GM20000 (cell line): ENCODE data around the gene NEDD9.

Source experiments
- DNase-seq: peaks from one replicate; pipeline ENCODE4 v3.0.0; 2012; ENCODE audit warnings: low spot score
- TF ChIP-seq, protein P1 (sequence below): IDR thresholded peaks from 2 replicates; pipeline ENCODE4 v1.5.1; 2012; ENCODE audit warnings: mild to moderate bottlenecking, control low read depth; ENCODE audit errors: extremely low read depth, missing control alignments

The NEDD9 gene

DNA sequence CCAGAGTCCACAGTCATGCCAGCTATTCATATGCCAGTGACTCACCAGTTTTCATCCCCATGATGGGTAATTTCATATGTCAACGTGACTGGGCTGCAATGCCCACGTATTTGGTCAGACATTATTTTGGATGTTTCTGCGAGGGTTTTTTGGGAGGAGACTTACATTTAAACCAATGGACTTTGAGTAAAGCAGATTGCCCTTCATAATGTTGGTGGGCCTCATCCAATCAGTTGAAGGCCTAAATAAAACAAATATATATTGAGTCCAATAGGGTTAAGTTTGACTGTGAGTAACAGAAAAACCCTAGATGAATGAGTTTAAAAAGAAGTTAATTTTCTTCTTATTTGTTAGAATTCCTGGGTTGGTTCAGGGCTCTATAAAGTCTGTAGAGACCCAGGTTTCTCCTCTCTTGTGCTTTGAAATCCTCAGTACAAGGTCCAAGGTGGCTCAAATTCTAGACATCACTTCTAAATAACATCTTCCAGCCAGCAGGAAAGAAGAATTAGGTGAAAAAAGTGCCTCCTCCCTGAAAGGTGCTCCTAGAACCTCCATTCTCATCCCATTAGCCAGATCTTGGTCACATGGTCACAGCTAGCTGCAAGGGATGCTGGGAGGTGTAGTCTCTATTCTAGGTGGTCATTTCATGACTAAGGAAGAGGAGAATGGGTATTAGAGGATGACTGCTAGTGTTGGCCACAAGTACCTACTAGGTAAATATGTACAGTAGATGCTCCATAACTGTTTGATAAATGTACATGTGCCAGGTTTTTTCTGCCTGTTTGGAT lies 16.7 kb upstream of the NEDD9 start:
- DNase-seq, result no peak
- TF ChIP-seq, protein P1, sequence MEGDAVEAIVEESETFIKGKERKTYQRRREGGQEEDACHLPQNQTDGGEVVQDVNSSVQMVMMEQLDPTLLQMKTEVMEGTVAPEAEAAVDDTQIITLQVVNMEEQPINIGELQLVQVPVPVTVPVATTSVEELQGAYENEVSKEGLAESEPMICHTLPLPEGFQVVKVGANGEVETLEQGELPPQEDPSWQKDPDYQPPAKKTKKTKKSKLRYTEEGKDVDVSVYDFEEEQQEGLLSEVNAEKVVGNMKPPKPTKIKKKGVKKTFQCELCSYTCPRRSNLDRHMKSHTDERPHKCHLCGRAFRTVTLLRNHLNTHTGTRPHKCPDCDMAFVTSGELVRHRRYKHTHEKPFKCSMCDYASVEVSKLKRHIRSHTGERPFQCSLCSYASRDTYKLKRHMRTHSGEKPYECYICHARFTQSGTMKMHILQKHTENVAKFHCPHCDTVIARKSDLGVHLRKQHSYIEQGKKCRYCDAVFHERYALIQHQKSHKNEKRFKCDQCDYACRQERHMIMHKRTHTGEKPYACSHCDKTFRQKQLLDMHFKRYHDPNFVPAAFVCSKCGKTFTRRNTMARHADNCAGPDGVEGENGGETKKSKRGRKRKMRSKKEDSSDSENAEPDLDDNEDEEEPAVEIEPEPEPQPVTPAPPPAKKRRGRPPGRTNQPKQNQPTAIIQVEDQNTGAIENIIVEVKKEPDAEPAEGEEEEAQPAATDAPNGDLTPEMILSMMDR, result no peak

DNA sequence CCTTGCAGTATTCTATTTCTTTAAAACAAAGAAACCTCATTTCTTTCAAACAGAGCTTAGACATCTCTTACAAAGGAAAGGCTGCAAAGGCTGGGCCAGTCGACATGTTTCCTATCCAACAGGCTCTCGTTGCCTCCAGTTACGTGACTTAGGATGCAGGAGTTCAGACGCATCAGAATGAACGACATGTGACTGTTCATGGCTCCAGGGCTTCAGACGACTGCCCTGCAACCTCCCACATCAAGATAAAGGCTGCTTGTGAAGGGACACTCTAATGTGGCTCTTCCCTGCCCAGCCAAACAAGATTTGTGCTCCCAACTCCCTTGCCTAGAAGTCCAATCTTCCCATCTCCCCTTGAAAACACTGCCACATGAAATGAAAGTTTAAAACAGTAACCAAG lies 14.3 kb upstream of the NEDD9 start:
- TF ChIP-seq, protein P1, result no peak
- no peak for DNase-seq

- no peak for DNase-seq
- TF ChIP-seq, protein P1, result no peak
These were observed 13.2 kb upstream of the NEDD9 start for GRCh38 chr6:11245381-11246256.

- DNase-seq, result no peak
- TF ChIP-seq, protein P1, result no peak
These were observed 12.1 kb upstream of the NEDD9 start for GRCh38 chr6:11244387-11245126.

GRCh38 chr6:11243861-11244260 lies 11.4 kb upstream of the NEDD9 start:
- TF ChIP-seq, protein P1, result no peak
- DNase-seq, result no peak

DNA sequence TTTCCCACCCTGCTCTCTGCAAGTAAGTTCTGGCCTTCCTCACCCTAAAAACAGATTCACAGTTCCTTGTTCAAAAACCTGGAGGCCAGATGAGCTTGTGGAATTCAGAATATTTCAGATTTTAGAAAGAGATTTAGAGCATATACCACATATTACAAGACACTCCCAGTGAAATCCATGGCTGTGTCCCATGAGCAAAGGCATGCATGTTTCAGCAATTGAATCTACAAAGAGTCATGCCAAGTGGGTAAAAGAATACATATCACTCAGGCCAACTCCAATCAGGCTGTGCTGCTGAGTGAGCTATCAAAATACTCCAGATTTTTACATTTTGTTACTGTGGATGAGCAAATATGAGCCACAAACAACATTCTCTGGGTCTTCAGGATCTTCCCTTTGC lies 10.2 kb upstream of the NEDD9 start:
- no peak for DNase-seq
- TF ChIP-seq, protein P1, result no peak

DNA sequence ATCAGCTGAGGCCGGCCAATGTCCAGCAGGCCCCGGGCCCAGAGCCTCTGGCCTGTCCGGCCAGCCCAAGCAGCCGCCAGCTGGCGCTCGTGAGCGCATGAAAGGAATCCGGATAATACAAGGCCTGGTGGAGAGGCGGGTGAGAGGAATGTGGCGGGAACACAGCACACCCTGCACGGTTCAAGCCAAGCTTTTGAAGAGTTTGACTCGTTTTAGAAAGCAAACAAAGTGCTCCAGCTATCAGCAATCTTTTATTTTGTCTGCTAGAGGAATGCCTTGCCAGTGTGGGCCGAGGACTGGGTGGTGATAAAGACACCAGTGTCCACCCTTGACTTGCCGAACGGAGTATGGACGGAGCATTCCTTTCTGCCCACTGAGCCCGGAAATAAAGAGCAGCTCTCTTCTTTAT lies 9.3 kb upstream of the NEDD9 start:
- no peak for DNase-seq
- TF ChIP-seq, protein P1, result no peak
